ENCODE results near the gene DSE.

Gene DSE

GRCh38 chr6:116362276-116362675 is 8.5 kb upstream of the DSE start:
- DNase-seq (ENCODE audit: low read depth), result no peak

DNA sequence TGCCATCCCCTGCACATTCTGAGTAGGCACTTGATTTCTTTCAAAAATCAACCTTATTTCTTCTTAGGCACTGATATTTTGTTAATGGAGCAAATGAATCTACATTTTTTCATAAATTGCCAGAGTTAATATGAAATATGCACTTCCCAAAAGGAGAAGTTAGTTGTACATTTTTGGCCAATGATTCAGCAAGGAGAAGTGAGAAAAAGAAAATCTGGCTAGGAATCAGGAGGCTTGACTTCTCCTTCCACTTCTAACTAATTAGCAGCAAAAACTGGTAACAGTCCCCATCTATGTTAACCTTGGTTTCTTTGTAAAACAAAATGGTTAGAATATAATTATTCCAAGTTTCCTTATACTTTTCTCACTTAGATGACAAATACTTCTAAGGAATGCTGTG is 7.0 kb upstream of the DSE start:
- DNase-seq (ENCODE audit: low read depth), result peak; percentile 73

GRCh38 chr6:116364321-116364720 is 6.4 kb upstream of the DSE start:
- DNase-seq (ENCODE audit: low read depth), result peak; percentile 21

GRCh38 chr6:116365743-116366142 is 5.0 kb upstream of the DSE start:
- no peak for DNase-seq (ENCODE audit: low read depth)

- no peak for DNase-seq (ENCODE audit: low read depth)
Observed at GRCh38 chr6:116366740-116367275, 3.9 kb upstream of the DSE start.

- DNase-seq (ENCODE audit: low read depth), result no peak
Observed at GRCh38 chr6:116369540-116369939, 1.2 kb upstream of the DSE start.

DNA sequence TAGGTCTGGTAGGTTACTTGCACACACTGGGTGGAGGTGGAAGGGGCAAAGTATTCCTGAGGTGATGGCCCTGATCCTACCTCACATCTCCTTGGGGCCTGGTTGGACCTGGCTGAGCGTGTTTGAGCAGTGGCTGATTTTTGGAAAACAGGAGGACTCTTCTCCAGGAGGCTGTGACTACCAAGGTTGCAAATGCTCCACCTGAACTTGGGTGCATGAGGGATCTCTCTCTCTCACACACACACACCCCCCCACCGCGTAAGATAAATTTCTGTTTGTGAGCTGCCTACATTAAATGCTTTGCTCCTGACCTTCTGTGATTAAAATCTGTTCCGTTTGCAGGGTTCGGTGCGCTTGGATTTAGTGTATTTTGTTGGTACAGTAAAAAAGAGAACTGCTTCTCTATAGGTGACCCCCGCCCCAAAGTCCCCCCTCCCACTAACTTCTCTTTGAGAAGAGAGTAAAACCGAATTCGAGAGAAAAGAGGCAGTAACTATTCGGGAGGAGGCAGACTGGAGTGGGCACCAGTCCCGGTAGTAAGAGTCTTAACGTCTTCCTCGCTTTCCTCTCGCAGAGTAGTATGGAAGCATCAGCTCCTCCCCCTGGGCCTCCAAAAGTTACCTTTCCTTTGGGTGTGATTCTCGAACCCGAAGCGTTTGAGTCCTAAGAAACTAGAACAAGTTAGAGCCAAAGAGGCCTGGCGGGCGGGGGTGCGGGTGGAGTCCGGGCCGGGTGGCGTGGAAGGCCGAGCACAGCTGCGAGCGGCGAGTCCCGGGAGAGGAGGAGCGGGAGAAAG is 585 bp upstream of the DSE start:
- no peak for DNase-seq (ENCODE audit: low read depth)

DNA sequence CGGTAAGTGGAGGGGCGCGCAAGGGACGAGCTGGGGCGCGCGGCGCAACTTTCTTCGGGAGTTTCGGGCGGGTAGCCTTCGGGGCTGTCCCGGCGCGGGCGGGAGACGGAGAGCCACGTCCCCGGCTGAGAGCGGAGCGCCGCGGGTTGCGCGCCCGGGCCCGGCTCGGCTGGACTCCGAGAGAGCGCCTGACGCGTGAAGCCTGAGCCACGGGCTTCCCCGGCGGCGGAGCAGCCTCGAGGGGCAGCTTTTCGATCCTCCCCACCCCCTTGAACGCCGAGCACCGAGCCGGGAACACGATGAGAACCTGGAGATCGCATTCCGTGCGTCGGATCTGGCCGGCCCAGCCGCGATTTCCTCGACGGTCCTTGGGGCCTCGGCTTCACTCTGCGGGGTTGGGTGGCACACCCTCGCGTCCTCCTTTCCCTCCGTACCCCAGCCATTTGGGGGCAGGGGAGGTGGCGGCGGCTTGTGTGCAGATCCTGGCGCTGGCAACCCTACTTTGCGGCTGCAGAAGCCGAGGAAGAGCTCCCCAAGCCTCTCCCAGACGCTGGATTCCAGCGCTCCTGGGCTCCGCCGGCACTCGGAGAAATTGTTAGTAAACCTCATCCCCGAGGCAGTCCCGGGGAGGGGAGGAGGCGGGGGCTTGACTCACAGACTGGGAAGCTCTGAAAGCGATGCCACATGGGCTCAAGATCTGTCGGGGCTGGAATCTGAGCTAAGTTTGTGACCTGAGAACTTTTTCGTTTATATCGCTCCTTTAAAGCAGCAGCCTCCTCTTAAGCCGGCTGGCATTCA is 572 bp downstream of the DSE start:
- DNase-seq (ENCODE audit: low read depth), result peak; percentile 96

DNA sequence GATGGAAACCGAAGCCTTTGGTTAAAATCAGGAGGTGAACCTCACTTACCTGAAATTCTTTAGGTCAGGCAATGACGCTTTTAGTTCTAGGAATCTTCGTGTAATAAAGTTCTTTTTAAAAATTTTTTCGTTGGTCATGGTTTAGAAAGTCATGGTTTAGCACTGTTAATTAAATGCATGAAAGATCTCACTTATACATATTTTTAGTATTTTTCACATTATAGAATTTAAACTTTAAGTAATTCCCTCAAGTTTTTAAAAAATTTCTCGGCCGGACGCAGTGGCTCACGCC is 1.1 kb downstream of the DSE start:
- no peak for DNase-seq (ENCODE audit: low read depth)

GRCh38 chr6:116373300-116373699 is 2.6 kb downstream of the DSE start:
- no peak for DNase-seq (ENCODE audit: low read depth)

GRCh38 chr6:116373940-116374339 is 3.2 kb downstream of the DSE start:
- no peak for DNase-seq (ENCODE audit: low read depth)

- DNase-seq (ENCODE audit: low read depth), result no peak
Observed at GRCh38 chr6:116374586-116374985, 3.8 kb downstream of the DSE start.

GRCh38 chr6:116375262-116375661 is 4.5 kb downstream of the DSE start:
- DNase-seq (ENCODE audit: low read depth), result no peak

GRCh38 chr6:116376149-116376548 is 5.4 kb downstream of the DSE start:
- no peak for DNase-seq (ENCODE audit: low read depth)

- no peak for DNase-seq (ENCODE audit: low read depth)
Observed at GRCh38 chr6:116379764-116380163, 9.0 kb downstream of the DSE start.

GRCh38 chr6:116380346-116380745 is 9.6 kb downstream of the DSE start:
- no peak for DNase-seq (ENCODE audit: low read depth)

DNA sequence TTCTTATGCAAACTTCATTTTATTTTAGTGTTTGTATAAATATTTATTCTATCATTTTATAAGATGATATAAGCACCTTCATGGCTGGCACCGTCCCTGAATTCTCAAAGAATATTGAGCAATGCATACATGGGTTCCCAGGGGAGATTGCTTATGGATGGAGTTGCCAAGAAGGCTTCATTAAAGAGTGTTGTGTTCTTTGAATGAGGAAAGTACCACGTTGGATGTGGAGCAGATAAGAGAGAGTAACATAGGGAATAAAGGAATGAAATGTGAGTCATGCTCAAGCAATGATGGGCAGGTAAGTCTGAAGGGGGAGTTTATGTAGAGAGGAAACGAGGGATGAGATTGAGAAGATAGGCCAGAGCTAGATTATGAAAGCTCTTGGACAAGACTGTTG is 10.3 kb downstream of the DSE start:
- DNase-seq (ENCODE audit: low read depth), result no peak

GRCh38 chr6:116382587-116382986 is 11.8 kb downstream of the DSE start:
- DNase-seq (ENCODE audit: low read depth), result no peak

DNA sequence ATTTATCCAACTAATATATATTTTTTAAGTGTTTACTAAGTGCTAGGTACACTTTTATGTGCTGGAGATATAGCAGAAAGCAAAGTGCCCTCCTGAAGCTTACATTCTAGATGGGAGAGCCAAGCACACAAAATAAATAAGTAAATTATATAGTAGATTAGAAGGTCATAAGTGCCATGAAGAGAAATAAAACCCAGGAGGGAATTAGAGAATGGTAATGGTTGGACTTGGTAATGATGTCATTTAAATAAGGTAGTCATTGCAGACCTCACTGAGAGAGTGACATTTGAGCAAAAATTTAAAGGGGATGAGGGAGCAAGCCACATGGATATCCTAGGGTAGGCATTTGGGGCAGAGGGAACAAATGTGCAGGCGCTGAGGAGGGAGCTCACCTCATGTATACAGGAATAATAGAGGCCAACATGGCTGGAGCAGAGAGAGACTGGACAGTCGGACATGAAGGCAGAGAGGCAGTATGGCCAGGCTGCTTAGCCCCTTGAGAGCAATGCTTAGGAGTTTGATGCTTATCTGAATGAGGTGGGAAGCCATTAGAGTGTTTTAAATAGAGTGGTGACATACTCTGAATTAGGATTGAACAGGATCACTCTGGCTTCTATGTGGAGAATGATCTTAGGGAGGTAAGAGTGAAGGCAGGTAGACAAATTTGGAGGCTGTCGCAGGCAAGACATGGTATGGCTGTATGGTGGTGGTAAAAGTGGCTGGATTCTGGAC is 14.1 kb downstream of the DSE start:
- no peak for DNase-seq (ENCODE audit: low read depth)

GRCh38 chr6:116385459-116385802 is 14.7 kb downstream of the DSE start:
- DNase-seq (ENCODE audit: low read depth), result peak; percentile 80

DNA sequence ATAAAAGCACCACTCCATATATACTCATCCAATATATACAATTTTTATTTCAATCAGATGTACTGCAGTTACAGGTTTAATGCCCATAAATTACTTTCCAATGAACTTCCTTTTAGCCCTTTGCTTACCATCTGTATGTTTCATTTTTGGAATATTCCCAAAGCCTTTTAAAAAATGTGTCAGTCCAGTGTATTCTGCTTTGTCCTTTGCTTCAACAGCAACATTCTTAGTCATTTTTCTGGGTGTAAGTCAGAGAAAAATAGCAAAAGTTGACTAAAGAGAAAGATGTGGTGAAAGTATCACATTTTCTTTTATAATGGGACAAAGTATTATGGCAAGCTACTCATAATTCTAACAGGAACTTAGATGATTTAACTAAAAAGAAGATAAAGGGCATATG is 15.2 kb downstream of the DSE start:
- peak; percentile 72 for DNase-seq (ENCODE audit: low read depth)

- DNase-seq (ENCODE audit: low read depth), result peak; percentile 84
Observed at GRCh38 chr6:116386581-116387299, 16.0 kb downstream of the DSE start.

Measured in EH (cell line).